ENCODE data around the gene HIVEP2.
A peak's percentile ranks its signal among the peaks of the same experiment; 100 is the strongest.
"Not testable (repeated sequence)": the region's sequence is repeated elsewhere in the genome, so short reads cannot be mapped to it uniquely, and the experiment has no call there.

HIVEP2 gene

GRCh38 chr6:142945049-142945445 lies at the start of gene HIVEP2:
Gene HIVEP2, minus strand, starts transcription at chr6:142945176. Its CDS starts 170,438 bp downstream, at chr6:142774738.
- H3K27ac ChIP-seq (ENCODE audit: low read depth, low read length) = peak within 1 kb of the TSS; percentile 99
- H3K27me3 ChIP-seq (ENCODE audit: control insufficient read depth in 1 of 2, insufficient read depth in 2 of 2, low read length in 2 of 2) = no peaks in the 10 kb centered on the region
- peak within 1 kb of the TSS; percentile 94 to 98 for H3K4me3 ChIP-seq (ENCODE audit: low read depth in 1 of 2, low read length in 2 of 2)
- no peaks in the 10 kb centered on the region for H3K9me3 ChIP-seq (ENCODE audit: control insufficient read depth in 1 of 2, low read length in 2 of 2)
- peak within 1 kb of the TSS; percentile 97 for H3K9ac ChIP-seq (ENCODE audit: low read depth in 1 of 2, low read length in 2 of 2)
- no peaks in the 10 kb centered on the region for H3K36me3 ChIP-seq (ENCODE audit: control insufficient read depth in 1 of 2, insufficient read depth in 2 of 2, low read length in 2 of 2)
- peaks cover 12 to 23% of the 10 kb centered on the region in 2 donors for H3K4me1 ChIP-seq (ENCODE audit: control insufficient read depth in 1 of 2, insufficient read depth in 2 of 2, low read length in 2 of 2)

DNA sequence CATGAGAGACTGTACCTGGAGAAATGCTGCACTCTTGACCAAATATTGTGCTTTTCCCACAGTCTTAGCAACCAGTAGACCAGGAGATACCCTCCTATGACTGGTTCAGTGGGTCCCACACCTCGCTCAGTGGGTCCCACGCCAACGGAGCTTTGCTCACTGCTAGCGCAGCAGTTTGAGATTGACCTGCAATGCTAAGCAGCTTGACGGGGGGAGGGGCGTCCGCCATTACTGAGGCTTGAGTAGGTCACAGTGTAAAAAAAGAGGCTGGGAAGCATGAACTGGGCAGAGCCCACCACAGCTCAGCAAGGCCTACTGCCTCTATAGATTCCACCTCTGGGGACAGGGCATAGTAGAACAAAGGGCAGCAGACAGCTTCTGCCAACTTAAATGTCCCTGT lies 49.0 kb upstream of the HIVEP2 start:
- no peak overlapping the region for H3K9ac ChIP-seq (ENCODE audit: low read depth in 1 of 2, low read length in 2 of 2)
- no peaks in the 10 kb centered on the region for H3K4me1 ChIP-seq (ENCODE audit: control insufficient read depth in 1 of 2, insufficient read depth in 2 of 2, low read length in 2 of 2)
- no peak overlapping the region for H3K27ac ChIP-seq (ENCODE audit: low read depth, low read length)
- no peak overlapping the region for H3K4me3 ChIP-seq (ENCODE audit: low read depth in 1 of 2, low read length in 2 of 2)
- no peaks in the 10 kb centered on the region for H3K9me3 ChIP-seq (ENCODE audit: control insufficient read depth in 1 of 2, low read length in 2 of 2)
- H3K36me3 ChIP-seq (ENCODE audit: control insufficient read depth in 1 of 2, insufficient read depth in 2 of 2, low read length in 2 of 2) = no peaks in the 10 kb centered on the region
- no peaks in the 10 kb centered on the region for H3K27me3 ChIP-seq (ENCODE audit: control insufficient read depth in 1 of 2, insufficient read depth in 2 of 2, low read length in 2 of 2)

GRCh38 chr6:142987490-142987889 lies 42.5 kb upstream of the HIVEP2 start:
- H3K27ac ChIP-seq (ENCODE audit: low read depth, low read length) = no peak overlapping the region
- H3K9ac ChIP-seq (ENCODE audit: low read depth in 1 of 2, low read length in 2 of 2) = no peak overlapping the region
- H3K36me3 ChIP-seq (ENCODE audit: control insufficient read depth in 1 of 2, insufficient read depth in 2 of 2, low read length in 2 of 2) = no peaks in the 10 kb centered on the region
- no peak overlapping the region for H3K4me3 ChIP-seq (ENCODE audit: low read depth in 1 of 2, low read length in 2 of 2)
- no peaks in the 10 kb centered on the region for H3K4me1 ChIP-seq (ENCODE audit: control insufficient read depth in 1 of 2, insufficient read depth in 2 of 2, low read length in 2 of 2)
- no peaks in the 10 kb centered on the region for H3K9me3 ChIP-seq (ENCODE audit: control insufficient read depth in 1 of 2, low read length in 2 of 2)
- H3K27me3 ChIP-seq (ENCODE audit: control insufficient read depth in 1 of 2, insufficient read depth in 2 of 2, low read length in 2 of 2) = no peaks in the 10 kb centered on the region

GRCh38 chr6:142985281-142985680 lies 40.3 kb upstream of the HIVEP2 start:
- H3K27ac ChIP-seq (ENCODE audit: low read depth, low read length) = no peak overlapping the region
- H3K9ac ChIP-seq (ENCODE audit: low read depth in 1 of 2, low read length in 2 of 2) = no peak overlapping the region
- H3K4me3 ChIP-seq (ENCODE audit: low read depth in 1 of 2, low read length in 2 of 2) = no peak overlapping the region
- no peaks in the 10 kb centered on the region for H3K27me3 ChIP-seq (ENCODE audit: control insufficient read depth in 1 of 2, insufficient read depth in 2 of 2, low read length in 2 of 2)
- no peaks in the 10 kb centered on the region for H3K4me1 ChIP-seq (ENCODE audit: control insufficient read depth in 1 of 2, insufficient read depth in 2 of 2, low read length in 2 of 2)
- no peaks in the 10 kb centered on the region for H3K9me3 ChIP-seq (ENCODE audit: control insufficient read depth in 1 of 2, low read length in 2 of 2)
- no peaks in the 10 kb centered on the region for H3K36me3 ChIP-seq (ENCODE audit: control insufficient read depth in 1 of 2, insufficient read depth in 2 of 2, low read length in 2 of 2)

- Histone ChIP-seq H3K36me3 (ENCODE audit: control insufficient read depth in 1 of 2, insufficient read depth in 2 of 2, low read length in 2 of 2) (no peaks in the 10 kb centered on the region), H3K9ac (ENCODE audit: low read depth in 1 of 2, low read length in 2 of 2) (no peak overlapping the region), H3K27me3 (ENCODE audit: control insufficient read depth in 1 of 2, insufficient read depth in 2 of 2, low read length in 2 of 2) (no peaks in the 10 kb centered on the region), H3K4me3 (ENCODE audit: low read depth in 1 of 2, low read length in 2 of 2) (no peak overlapping the region), H3K9me3 (ENCODE audit: control insufficient read depth in 1 of 2, low read length in 2 of 2) (no peaks in the 10 kb centered on the region), H3K4me1 (ENCODE audit: control insufficient read depth in 1 of 2, insufficient read depth in 2 of 2, low read length in 2 of 2) (no peaks in the 10 kb centered on the region), H3K27ac (ENCODE audit: low read depth, low read length) (no peak overlapping the region)
These were observed 39.4 kb upstream of the HIVEP2 start for GRCh38 chr6:142984386-142984785.

DNA sequence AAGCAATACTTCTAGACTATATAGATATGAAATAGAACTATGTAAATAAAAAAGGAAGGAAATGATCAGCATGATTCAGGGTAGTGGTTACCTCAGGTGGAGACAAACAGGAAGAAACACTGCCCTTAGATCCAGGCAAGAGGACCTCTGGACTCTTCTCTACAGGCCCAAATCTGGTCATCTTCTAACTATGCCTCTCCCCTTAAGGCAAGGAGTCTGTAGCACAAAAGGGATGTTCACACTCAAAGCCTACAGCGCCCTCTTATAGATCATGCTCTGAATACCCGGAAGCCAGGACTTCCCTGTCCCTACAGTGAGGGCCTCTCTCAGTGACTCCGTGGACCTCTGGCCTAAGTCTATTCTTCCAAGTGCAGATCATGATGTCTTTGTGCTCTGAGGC lies 30.4 kb upstream of the HIVEP2 start:
- Histone ChIP-seq H3K27ac (ENCODE audit: low read depth, low read length) (no peak overlapping the region), H3K27me3 (ENCODE audit: control insufficient read depth in 1 of 2, insufficient read depth in 2 of 2, low read length in 2 of 2) (no peaks in the 10 kb centered on the region), H3K36me3 (ENCODE audit: control insufficient read depth in 1 of 2, insufficient read depth in 2 of 2, low read length in 2 of 2) (no peaks in the 10 kb centered on the region), H3K4me1 (ENCODE audit: control insufficient read depth in 1 of 2, insufficient read depth in 2 of 2, low read length in 2 of 2) (no peaks in the 10 kb centered on the region), H3K9me3 (ENCODE audit: control insufficient read depth in 1 of 2, low read length in 2 of 2) (no peaks in the 10 kb centered on the region), H3K4me3 (ENCODE audit: low read depth in 1 of 2, low read length in 2 of 2) (no peak overlapping the region), H3K9ac (ENCODE audit: low read depth in 1 of 2, low read length in 2 of 2) (no peak overlapping the region)

- H3K4me3 ChIP-seq (ENCODE audit: low read depth in 1 of 2, low read length in 2 of 2); H3K27ac ChIP-seq (ENCODE audit: low read depth, low read length); H3K27me3 ChIP-seq (ENCODE audit: control insufficient read depth in 1 of 2, insufficient read depth in 2 of 2, low read length in 2 of 2); H3K4me1 ChIP-seq (ENCODE audit: control insufficient read depth in 1 of 2, insufficient read depth in 2 of 2, low read length in 2 of 2); H3K9me3 ChIP-seq (ENCODE audit: control insufficient read depth in 1 of 2, low read length in 2 of 2); H3K9ac ChIP-seq (ENCODE audit: low read depth in 1 of 2, low read length in 2 of 2); H3K36me3 ChIP-seq (ENCODE audit: control insufficient read depth in 1 of 2, insufficient read depth in 2 of 2, low read length in 2 of 2): not testable (repeated sequence)
These were observed 26.0 kb upstream of the HIVEP2 start for GRCh38 chr6:142970941-142971340.

- H3K4me1 ChIP-seq (ENCODE audit: control insufficient read depth in 1 of 2, insufficient read depth in 2 of 2, low read length in 2 of 2) = no peaks in the 10 kb centered on the region
- no peaks in the 10 kb centered on the region for H3K9me3 ChIP-seq (ENCODE audit: control insufficient read depth in 1 of 2, low read length in 2 of 2)
- H3K36me3 ChIP-seq (ENCODE audit: control insufficient read depth in 1 of 2, insufficient read depth in 2 of 2, low read length in 2 of 2) = no peaks in the 10 kb centered on the region
- H3K27ac ChIP-seq (ENCODE audit: low read depth, low read length) = no peak overlapping the region
- no peaks in the 10 kb centered on the region for H3K27me3 ChIP-seq (ENCODE audit: control insufficient read depth in 1 of 2, insufficient read depth in 2 of 2, low read length in 2 of 2)
- H3K9ac ChIP-seq (ENCODE audit: low read depth in 1 of 2, low read length in 2 of 2) = no peak overlapping the region
- H3K4me3 ChIP-seq (ENCODE audit: low read depth in 1 of 2, low read length in 2 of 2) = no peak overlapping the region
These were observed 23.6 kb upstream of the HIVEP2 start for GRCh38 chr6:142968601-142969000.

- Histone ChIP-seq H3K36me3 (ENCODE audit: control insufficient read depth in 1 of 2, insufficient read depth in 2 of 2, low read length in 2 of 2) (no peaks in the 10 kb centered on the region), H3K27ac (ENCODE audit: low read depth, low read length) (no peak overlapping the region), H3K4me1 (ENCODE audit: control insufficient read depth in 1 of 2, insufficient read depth in 2 of 2, low read length in 2 of 2) (no peaks in the 10 kb centered on the region), H3K9ac (ENCODE audit: low read depth in 1 of 2, low read length in 2 of 2) (no peak overlapping the region), H3K4me3 (ENCODE audit: low read depth in 1 of 2, low read length in 2 of 2) (no peak overlapping the region), H3K9me3 (ENCODE audit: control insufficient read depth in 1 of 2, low read length in 2 of 2) (no peaks in the 10 kb centered on the region), H3K27me3 (ENCODE audit: control insufficient read depth in 1 of 2, insufficient read depth in 2 of 2, low read length in 2 of 2) (no peaks in the 10 kb centered on the region)
These were observed 21.3 kb upstream of the HIVEP2 start for GRCh38 chr6:142966294-142966693.

DNA sequence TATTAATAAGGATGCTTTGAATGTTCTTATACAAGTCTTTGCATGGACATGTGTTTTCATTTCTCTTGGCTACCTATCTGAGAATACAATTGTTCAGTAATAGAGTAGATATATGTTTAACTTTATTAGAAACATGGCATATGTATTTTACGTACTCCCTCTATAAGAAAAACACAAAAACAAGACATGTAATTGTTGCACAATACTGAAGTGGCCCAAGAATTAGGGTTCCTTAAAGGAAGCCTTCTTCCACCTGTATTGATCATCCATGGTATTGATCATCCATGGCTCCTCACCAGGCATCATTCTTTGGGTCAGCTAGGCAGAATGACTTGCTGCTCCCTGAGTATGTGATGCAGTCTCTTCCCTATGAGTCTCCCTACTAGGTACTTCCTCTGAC lies 20.2 kb upstream of the HIVEP2 start:
- H3K4me1 ChIP-seq (ENCODE audit: control insufficient read depth in 1 of 2, insufficient read depth in 2 of 2, low read length in 2 of 2) = no peaks in the 10 kb centered on the region
- no peak overlapping the region for H3K4me3 ChIP-seq (ENCODE audit: low read depth in 1 of 2, low read length in 2 of 2)
- H3K36me3 ChIP-seq (ENCODE audit: control insufficient read depth in 1 of 2, insufficient read depth in 2 of 2, low read length in 2 of 2) = no peaks in the 10 kb centered on the region
- no peak overlapping the region for H3K27ac ChIP-seq (ENCODE audit: low read depth, low read length)
- H3K9me3 ChIP-seq (ENCODE audit: control insufficient read depth in 1 of 2, low read length in 2 of 2) = no peaks in the 10 kb centered on the region
- H3K27me3 ChIP-seq (ENCODE audit: control insufficient read depth in 1 of 2, insufficient read depth in 2 of 2, low read length in 2 of 2) = no peaks in the 10 kb centered on the region
- H3K9ac ChIP-seq (ENCODE audit: low read depth in 1 of 2, low read length in 2 of 2) = no peak overlapping the region

DNA sequence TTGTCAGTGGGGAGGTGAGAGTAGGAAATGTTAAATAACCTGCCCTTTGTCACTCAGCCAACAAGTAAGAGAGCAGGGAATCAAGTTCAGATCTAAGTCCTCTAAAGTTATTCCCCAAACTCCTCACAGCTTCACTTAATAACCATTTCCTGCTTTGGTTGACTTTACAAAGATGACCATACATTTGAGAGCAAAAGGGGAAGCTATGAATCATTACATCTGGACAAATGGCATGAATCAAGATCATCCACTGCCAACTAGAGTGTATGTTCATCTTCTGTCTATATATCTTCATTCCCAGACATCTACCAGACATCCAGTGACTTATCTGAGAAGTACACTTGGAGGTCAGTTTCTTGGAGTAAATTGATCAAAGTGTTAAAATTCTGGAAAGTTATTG lies 15.1 kb upstream of the HIVEP2 start:
- H3K27ac ChIP-seq (ENCODE audit: low read depth, low read length) = no peak overlapping the region
- H3K4me1 ChIP-seq (ENCODE audit: control insufficient read depth in 1 of 2, insufficient read depth in 2 of 2, low read length in 2 of 2) = no peaks in the 10 kb centered on the region

More for the DNA sequence above, 15.1 kb upstream of the HIVEP2 start:
- no peaks in the 10 kb centered on the region for H3K9me3 ChIP-seq (ENCODE audit: control insufficient read depth in 1 of 2, low read length in 2 of 2)
- H3K9ac ChIP-seq (ENCODE audit: low read depth in 1 of 2, low read length in 2 of 2) = no peak overlapping the region
- no peaks in the 10 kb centered on the region for H3K36me3 ChIP-seq (ENCODE audit: control insufficient read depth in 1 of 2, insufficient read depth in 2 of 2, low read length in 2 of 2)
- H3K27me3 ChIP-seq (ENCODE audit: control insufficient read depth in 1 of 2, insufficient read depth in 2 of 2, low read length in 2 of 2) = no peaks in the 10 kb centered on the region
- no peak overlapping the region for H3K4me3 ChIP-seq (ENCODE audit: low read depth in 1 of 2, low read length in 2 of 2)

Measured in duodenal mucosa (tissue), 2 donors.